GM23248 (cell line): ENCODE results near the gene SYT6.

Experiments
- EZH2 ChIP-seq: fragments of 200-600 bp; sonication (generic); IDR thresholded peaks from 2 replicates; pipeline ENCODE4 v1.6.1; 2018; ENCODE audit warnings: antibody characterized with exemption, mild to moderate bottlenecking; ENCODE audit not compliant: insufficient read depth, poor library complexity, severe bottlenecking
- EZH2phosphoT487 ChIP-seq: fragments of 200-600 bp; sonication (generic); IDR thresholded peaks from 2 replicates; pipeline ENCODE4 v1.6.1; 2018; ENCODE audit warnings: antibody characterized with exemption, moderate library complexity, mild to moderate bottlenecking, low read depth; ENCODE audit not compliant: insufficient read depth

DNA sequence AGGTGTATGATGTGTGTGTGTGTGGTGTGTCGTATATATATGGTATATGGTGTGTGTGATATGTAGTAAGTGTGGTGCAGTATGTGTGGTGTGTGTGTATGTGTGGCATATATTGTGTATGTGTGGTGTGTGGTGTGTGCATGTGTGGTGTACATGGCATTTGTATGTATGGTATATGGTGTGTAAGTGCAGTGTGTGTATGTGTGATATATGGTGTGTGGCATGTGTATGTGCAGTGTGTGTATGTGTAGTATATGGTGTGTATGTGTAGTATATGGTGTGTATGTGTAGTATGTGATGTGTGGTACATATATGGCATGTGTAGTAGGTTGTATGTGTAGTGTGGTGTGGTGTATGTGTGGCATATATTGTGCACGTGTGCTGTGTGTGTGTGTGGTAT, 99.5 kb downstream of the SYT6 start:
- TF ChIP-seq EZH2 (no peak), EZH2phosphoT487 (no peak)
